Keratinocyte (primary cell): Measurements from ENCODE around the gene ARHGAP11B.
"Not testable (repeated sequence)": the region's sequence is repeated elsewhere in the genome, so short reads cannot be mapped to it uniquely, and the experiment has no call there.

ENCODE experiments used
- EZH2 ChIP-seq: IDR thresholded peaks from one replicate; pipeline ENCODE4 v1.6.1; 2012; ENCODE audit warnings: inconsistent platforms, mild to moderate bottlenecking, low read length, moderate library complexity
- TF ChIP-seq, protein P1 (sequence below), 3 experiments: IDR thresholded peaks in 1 of 3; conservative IDR thresholded peaks in 1 of 3; optimal IDR thresholded peaks in 1 of 3; 2 replicates in 2 of 3; 3 replicates in 1 of 3; pipeline versions ENCODE3 to v1.5.1; 2011; ENCODE audit warnings: low read length in 3 of 3, mild to moderate bottlenecking in 3 of 3, moderate library complexity in 2 of 3, control low read depth in 1 of 3, inconsistent platforms in 1 of 3; ENCODE audit not compliant: insufficient read depth in 2 of 3; ENCODE audit errors: extremely low read depth in 1 of 3

DNA sequence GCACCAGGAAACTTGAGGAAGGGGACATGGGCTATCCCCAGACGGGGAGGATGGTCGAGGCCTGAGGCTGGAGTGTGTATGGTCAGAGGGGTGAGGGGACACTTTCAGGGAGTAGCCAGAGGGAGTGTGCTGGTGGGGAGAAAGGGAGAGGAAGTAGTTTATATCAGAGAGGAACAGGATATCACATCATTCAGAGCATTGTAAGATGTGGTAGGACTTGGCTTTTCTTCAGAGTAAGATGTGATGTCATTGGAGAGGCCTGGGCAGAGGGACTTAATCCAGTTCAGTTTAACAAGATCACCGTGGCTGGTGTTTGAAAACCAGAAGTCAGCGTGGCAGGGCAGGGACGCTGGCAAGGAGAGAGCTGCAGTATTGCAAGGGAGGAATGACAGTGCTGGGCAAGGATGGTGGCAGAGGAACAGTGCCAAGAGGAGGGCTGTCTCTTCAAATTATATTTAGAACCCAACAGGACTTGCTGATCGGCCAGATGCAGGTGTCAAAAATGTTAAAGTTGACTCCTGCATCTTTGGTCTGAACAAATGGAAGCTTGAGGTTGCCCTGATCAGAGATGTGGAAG, 59.9 kb downstream of the ARHGAP11B start:
- TF ChIP-seq, protein P1, sequence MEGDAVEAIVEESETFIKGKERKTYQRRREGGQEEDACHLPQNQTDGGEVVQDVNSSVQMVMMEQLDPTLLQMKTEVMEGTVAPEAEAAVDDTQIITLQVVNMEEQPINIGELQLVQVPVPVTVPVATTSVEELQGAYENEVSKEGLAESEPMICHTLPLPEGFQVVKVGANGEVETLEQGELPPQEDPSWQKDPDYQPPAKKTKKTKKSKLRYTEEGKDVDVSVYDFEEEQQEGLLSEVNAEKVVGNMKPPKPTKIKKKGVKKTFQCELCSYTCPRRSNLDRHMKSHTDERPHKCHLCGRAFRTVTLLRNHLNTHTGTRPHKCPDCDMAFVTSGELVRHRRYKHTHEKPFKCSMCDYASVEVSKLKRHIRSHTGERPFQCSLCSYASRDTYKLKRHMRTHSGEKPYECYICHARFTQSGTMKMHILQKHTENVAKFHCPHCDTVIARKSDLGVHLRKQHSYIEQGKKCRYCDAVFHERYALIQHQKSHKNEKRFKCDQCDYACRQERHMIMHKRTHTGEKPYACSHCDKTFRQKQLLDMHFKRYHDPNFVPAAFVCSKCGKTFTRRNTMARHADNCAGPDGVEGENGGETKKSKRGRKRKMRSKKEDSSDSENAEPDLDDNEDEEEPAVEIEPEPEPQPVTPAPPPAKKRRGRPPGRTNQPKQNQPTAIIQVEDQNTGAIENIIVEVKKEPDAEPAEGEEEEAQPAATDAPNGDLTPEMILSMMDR (optimal IDR thresholded peaks at IDR 0.05 in 1 of 3, IDR thresholded peaks at IDR 0.05 in 1 of 3, conservative IDR thresholded peaks at IDR 0.05 in 1 of 3; ENCODE audit: extremely low read depth in 1 of 3, insufficient read depth in 2 of 3, low read length in 3 of 3), result not testable (repeated sequence)
- TF ChIP-seq EZH2, result not testable (repeated sequence)
